Effector CD8-positive, alpha-beta T cell (primary cell): ENCODE results near the gene SLC35B2.

Experiments
- DNase-seq: peaks from one replicate; lab custom pipeline; 2025; lab: John Stamatoyannopoulos, UW

The SLC35B2 gene

DNA sequence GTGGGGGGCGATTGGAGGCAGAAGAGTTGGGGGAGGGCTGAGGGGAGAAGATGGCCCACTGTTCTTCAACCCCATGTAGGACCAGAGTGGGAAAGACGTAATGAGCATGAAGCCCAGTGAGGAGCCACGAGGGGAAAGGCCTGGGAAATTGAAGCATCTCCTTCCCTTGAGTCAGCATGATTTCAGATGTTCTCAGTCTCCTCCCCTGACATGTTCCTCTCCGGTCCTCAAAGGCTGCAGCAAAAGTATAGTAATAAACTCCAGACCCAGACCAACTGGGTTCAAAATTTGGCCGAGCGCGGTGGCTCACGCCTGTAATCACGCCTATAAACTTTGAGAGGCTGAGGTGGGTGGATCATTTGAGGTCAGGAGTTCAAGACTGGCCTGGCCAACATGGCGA lies 9.9 kb upstream of the SLC35B2 start:
- DNase-seq, result no peak

DNA sequence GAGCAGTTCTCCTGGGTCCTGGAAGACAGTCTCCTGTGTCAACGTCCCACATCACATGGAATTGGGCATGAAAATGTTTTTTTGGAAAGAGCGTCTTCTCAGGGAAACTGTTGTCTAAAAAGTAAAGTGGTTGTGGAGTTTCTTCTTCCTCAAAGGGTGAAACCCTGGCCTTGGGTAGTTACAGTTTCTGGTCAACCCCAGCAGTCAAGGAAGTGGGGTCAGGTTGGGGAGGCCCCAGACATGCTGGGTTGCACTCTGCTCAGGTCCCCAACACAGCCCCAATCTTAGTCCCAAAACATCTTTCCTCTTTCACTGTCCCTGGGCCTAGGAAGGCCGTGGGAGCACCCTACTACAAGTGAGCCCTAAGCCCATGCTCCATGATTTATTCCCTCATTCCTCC lies 9.0 kb upstream of the SLC35B2 start:
- DNase-seq, result no peak

DNA sequence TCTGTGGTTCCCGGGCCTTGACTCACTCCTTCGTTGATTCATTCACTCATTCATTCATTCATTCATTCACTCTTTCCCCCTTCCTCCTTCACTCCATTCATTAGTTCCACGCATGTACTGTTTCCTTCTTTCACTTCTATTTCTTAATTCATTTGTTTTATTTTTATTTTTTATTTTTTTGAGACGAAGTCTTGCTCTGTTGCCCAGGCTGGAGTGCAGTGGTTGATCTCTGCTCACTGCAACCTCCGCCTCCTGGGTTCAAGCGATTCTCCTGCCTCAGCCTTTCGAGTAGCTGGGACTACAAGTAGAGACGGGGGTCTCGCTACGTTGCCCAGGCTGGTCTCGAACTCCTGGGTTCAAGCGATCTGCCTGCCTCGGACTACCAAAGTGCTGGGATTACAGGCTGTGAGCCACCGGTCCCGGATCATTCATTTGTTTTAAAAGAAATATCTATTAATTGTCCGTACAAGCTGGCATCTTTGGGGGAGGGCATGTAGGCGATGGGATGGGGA lies 8.4 kb upstream of the SLC35B2 start:
- DNase-seq, result no peak

DNA sequence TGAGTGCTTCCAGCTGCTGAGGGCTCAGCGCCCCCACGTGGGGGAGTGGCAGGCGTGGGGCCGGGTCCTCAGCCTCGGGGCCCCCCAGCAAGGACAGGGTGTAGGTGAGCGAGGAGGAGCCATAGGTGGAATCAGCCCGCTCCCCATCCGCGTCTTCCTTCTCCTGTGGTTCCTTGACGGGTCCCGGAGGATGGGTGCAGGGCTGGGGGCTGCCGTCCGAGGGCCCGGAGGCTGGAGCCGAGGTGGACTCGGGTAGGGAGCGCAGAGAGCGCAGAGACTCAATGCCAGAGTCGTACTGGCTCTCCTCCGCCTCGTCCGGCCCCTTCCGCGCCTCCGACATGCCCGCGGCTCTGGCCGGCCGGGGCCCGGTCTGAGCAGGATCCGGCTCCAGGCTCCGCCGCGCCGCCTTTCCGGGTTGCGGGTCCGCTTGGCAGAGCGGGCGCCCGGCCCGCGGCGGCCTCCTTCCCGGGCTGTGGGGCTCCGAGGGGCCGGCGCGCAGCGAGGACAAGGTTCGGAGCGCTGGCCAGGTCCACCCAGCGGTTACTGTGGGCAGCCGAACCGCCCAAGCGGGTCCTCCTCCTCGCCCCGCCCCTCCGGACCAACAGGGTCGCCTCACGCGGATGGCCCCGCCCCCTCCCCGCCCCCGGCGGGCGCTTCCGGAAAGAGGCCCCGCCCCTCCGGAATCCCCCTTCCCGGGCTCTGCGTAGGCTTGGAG lies 7.8 kb upstream of the SLC35B2 start, which contains the start of gene NFKBIE:
Gene NFKBIE, minus strand, starts transcription at position 545 of the 715 bp plus-strand sequence. Its CDS starts 205 bp downstream, at position 340.
- peak; percentile 94 for DNase-seq

DNA sequence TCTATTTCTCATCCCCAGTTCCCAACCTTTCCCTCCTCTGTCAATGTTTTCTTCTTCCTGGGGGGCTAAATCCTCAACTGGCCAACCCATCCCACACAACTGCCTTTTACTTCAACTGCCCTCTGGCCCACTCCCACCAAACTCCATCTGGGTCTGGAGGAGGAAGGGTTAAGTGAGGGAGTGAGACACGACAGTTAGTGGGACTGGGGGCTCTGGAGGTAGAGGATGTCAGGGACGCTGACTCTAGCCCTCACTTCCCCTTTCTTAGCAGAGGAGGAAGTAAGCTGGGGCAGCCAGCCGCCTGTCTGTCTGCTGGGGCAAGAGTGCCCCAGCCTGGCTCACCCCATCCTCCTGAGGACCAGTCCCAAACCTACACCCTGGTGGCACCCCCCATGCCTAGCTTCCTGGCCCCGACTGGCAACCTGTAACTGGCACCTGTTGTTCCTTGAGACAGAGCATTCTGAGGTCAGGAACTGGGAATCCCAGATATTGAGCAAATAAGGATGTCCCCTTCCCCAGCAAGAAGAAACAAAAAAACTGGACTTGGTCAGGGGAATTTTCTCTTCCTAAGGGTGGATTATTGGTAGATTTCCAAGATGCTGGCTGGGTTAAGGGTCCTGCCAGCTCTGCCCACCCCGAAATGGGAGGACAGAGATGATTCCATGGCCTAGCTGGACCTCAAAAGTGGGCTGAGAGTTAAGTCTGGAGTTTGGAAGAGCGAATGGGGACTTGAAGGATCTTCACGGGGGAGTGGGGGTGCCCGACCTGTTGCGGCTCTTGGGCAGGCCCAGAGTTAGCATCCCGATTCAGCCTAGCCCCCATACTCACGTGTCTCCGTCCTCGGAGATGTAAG lies 7.1 kb upstream of the SLC35B2 start:
- DNase-seq, result no peak

DNA sequence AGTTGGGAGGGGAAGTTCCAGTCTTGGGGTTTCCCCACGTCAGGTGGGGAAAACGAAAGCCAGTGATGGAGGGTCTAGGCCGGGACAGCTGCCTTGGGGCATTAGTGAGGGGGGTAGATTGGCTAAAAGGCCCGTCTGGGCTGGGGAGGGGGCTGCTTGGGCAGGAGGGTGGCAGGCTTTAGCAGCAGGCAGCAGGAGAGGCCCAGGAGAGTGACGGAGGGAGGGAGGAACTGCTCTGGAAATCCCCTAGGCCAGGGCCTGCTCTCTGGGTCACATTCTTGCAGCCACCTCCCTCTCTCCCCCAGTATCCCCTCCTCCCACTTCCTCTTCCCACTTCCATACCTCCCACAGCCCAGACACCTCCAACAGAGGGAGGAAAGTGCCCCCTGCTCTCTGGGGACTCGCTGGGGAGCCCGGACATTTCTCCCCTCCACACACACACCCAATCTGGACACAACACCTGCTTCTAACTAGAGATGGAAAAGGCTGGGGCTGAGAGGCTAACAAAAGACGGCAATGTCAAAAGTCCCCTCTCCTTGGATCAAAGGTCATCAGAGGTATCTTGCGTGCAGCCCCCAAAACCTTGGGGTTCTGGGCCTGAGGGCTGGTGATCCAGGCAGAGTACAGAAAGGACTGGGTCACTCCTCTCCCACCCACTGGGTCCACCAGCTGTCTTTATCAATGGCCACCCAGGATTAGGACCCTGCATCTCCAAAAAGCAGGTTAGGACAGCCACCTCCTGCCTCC lies 6.2 kb upstream of the SLC35B2 start:
- DNase-seq, result peak; percentile 37

DNA sequence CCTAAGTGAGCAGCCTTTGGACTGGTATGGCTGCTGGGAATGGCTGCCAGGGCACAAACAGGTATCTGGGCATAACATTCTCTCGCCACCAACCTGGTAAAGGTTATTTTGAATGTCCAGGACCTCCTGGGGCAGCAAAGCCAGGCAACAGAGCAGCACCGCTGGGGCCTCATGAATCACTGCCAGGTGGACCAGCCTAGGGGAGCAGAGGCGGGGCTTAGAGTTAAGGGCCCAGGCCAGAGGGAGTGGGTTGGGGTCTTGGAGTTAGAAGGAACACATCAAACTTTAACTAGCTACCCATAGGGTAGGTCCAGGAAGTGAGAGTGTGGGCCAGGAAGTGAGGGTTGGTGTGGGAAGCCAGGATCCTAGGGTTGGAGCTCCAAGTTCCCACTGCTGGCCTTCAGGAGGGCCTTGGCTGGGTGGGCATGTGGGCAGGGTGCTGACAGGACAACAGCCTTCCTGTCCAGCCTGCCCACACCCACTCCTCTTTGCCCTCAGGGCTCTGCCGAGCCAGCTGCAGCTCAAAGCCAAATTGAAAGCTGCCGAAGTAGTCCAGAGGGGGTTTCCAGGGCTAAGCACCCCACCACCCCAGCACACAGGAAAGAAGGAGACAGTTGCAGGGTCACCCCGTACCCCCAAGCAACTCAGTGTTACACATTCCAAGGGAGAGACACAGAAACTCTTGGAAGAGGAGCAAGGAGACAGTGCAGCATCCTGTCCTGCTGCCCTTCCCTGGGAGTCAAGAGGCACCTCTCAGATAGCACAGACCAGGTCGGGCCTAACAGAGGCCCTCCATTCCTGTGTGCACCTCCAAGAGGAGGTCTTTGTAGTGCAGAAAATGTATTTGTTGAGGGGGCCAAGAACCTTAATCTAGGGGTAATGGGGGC lies 5.4 kb upstream of the SLC35B2 start:
- DNase-seq, result no peak

DNA sequence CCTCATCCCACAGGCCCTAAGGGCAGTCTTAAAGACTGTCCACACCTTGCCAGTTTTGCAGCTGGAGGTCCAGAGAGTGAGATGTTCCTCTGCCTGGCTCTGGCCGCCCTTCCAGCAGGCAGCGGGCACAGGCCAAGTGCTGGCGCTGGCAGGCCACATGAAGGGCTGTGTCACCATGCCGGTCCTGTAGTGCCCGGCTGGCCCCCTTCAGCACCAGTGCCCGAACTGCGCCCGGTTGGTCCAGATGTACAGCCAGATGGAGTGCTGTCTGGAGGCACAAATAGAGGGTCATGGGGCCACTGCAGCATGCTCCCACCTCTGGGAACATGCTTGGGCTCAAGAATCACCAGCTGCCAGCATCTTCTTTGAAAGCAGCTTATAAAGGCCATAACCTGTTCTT lies 4.3 kb upstream of the SLC35B2 start:
- DNase-seq, result no peak

DNA sequence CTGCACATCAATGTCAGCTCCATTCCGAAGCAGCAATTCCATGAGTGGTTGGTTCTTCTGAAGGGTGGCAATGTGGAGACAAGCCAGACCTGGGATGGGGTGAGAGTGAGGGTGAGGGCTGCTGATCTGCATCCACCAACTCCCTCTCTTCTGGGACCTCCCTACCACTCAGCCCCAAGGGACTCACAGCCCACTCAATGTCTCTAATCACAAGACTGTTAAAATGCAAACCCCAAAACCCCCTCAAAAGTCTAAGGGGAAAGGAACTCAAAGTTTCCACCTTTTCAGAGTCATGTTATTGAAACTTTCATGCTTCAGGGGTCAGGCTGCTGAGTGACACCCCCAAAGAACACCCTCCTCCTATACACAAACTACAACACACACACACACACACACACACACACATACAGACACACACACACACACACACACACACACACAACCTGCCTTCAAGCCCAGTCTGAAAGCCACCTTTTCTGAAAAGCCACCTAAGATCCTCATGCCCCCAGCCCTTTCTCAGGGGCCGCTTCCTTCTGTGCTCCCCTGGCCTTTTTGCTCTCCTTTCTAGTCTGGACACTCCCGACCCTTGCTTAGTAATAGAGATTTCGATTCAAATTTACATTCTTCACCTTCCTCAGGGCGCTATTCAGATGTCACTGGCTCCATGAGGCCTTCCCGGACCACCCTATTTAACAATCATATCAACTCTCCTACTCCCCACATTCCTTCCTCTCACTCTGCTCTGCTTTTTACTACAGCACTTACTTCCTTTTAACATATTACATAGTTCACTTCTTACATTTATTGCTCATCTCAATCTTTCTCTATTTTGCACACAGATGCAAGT lies 3.3 kb upstream of the SLC35B2 start:
- no peak for DNase-seq

DNA sequence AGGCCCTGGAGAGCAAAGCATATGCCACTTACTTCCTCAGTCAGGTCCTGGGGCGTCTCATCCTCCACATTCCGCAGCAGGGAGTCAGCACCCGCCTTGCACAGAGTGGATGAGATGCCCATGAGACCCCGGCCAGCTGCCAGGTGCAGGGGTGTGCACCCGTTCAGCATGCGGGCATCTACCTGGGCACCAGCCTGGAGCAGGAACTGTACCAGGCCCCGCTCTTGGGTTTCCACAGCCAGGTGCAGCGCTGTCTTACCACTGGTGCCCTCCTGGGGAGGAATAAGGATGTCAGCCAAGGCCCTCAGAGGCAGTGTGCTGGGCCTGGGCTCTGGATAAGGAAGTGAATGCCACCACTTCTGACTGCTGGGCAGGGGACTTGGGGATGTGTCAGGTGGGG lies 2.7 kb upstream of the SLC35B2 start:
- DNase-seq, result no peak

DNA sequence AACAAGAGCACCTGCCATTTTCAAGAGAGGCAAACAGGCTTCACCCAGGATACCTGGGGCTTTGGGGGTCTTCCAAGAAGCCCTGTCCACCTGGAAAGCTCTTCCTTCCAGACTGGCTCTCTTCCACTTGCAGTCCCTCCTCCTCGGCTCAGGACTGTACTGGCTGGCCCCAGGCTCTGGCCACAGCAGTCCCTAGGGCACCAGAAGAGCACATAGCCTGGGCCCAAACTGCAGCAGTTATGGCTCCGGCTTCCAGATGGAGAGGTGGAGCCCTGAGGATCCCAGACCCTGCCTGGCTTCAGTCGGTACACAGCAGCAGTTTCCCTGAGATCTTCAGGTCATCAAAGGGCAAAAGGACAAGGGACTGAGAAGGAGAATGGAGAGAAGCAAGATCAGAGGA lies 1.6 kb upstream of the SLC35B2 start:
- DNase-seq, result no peak

DNA sequence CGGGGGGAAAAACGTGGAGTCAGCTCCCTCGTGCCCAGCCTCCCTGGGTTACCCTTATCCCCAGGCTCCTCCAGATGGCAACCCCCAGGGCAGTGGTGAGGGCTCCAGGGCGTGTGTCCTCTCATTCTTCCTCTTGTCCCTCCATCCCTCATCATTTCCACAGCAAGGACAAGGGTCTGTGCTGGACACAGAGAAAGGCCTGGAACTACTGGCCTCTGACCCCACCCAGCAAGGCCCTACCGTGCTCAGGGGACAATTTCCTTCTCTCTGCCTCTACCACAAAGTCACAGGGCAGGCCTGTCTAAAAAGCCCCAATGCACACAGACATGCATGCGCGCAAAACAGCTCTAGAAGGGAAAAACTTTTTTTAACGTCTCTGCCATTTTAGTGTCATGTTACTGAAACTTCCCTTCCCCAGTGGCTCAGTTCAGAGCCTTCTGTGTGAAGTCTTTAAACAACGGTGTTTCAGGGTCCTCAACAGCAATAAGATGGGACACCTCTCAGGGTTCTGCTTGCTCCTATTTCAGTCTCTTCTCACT lies 1.1 kb upstream of the SLC35B2 start:
- no peak for DNase-seq

DNA sequence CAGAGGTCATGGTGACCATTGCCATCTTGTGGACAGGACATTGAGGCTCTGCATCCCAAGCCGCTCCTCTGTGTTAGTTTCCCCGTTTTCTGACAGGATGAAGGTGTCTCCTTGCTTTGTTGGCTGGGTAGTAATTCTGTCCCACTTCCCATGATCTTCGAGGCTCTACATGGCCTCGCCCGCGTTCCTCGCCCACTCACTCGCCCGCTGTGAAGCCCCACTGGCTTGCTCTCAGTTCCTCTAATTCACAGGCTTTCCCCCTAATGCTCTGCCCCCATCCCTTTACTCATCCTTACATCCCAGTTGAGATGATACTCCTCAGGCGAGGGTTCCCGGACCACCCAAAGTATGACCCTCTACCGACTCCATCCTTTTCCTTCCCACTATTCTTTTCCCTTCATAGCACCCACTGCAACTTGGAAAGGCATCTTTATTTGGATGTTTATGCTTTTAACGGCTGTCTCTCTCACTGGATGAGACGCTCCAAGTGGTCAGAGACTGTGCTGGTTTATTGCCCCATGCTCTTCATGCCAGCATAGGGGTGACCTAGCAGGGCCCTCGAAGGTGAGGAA lies 511 bp upstream of the SLC35B2 start:
- DNase-seq, result no peak

DNA sequence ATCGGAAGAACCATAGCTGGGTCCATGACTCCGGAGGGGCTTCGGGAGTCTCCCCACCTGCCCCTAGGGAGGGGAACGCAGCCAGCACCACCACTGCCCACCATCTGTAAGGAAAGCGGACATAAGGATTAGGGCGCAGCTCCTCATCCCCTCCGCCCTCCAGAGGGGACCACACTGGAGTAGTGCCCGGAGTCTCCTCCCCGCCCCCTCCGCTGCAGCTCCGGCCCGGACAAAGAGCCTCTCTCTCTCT lies 628 bp downstream of the SLC35B2 start:
- DNase-seq, result no peak

DNA sequence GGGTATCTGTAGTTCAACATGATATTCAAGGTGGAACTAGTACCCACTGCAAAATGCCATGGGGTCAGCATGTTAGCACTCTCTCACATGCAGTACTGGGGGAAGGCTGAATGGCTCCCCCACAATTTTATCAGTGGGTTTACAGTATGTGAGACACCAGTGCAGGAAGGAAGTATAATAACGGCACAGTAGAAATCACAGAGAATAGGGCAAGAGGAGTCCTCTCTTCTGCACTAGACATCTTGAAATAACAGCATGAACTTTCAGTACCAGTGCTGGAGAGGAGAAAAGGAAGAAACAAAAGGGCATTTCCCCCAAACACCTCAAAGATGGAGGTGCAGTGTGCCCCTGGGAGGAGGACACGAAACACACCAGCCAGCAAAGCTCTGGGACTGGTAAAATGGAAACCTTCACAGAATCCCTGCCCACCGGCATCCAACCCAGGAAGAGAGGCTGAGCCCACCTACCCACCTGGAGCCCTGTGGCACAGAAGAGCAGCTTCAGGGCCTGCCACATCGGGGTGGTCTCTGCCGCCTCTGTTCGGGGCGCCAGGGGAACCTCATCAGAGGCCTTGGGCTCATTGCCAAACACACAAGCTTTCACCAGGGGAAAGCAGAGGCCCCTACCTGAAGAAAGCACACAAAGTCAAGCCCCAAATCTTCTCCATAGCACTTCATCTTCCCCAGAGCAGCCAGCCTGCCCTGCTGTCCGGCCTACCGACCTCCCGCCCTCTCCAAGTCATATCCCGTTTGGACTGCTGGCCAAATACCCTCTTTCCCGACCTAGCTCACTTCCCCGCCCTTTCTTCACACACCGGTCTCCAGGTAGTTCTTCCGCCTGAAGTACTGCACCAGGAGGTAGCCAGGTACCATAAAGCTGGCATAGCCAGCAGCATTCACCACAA lies 1.2 kb downstream of the SLC35B2 start:
- peak; percentile 17 for DNase-seq

DNA sequence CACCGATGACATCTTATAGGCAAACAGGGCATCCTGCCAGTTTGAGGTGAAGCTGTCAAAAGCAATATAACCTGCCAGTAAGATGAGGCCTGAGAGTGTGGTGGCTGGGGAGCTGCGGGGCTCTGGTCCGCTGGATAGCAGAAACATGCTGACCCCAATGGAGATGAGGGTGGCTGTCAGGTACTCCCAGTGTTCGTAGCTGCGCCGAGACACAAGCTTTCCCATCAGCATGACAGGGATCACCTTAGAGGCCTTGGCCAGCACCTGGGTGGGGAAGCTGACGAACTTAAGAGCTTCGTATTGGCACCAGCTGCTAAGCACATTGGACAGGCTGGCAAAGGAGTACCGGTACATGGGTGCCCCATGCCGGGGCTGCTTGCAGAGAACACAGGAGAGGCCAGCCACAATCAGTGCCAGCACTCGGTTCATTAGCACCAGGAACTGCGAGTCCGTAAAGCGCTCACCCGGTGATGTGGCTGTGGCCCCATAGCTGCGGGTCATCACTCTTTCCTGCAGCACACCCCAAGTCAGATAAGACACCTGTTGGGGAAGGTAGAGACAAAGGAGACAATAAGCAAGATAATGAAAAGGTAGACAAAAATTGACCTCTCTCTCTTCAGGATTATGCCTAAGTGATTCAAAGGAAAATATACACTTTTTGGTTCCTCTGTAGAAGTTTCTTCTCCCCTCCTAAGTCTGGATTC lies 2.1 kb downstream of the SLC35B2 start:
- no peak for DNase-seq

DNA sequence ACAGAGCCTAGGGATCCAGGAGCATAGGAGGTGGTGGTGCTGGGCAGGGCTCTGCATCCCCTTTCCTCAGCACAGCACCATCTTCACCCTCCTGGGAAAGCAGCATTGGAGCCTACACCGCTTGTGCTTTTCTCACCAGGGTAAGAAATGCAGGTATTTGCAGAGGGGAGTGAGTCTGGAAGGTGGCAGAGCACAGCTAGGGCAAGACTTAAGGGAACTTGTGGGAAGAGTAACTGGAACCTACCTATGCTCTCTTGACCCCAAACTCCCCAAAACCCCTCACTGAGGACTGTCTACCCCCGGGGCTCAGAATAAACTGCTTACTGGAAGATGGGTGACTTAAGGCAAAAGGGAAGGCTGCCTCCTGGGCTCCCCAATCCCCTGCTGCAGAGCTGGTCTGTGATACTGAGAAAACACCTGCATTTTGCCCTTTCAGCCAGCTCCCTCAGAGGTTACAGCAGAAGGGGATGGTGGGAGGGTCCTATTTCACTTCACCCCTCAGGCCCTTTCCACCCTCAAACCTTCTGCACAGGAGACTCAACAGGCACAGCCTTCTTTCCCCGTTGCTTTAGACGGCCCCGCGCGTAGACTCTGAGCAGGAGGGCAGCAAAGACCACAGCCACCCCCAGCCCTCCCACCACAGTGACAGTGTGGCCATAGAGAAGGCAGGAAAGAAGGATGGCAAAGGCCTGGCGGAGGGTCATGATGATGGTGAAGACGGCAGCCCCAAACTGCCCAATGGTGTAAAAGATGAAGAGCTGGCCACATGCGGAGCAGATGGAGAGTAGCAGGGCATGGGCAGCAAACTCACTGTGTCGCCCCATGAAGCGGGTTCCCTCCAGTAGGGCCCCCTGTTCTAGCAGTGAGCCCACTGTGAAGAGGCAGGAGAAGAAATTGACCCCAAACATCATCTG lies 2.9 kb downstream of the SLC35B2 start:
- DNase-seq, result no peak
